Chondrocyte (in vitro differentiated cells): Measurements from ENCODE around the gene ADRA2C. TPM values are rescaled to one million over a fixed set of nuclear protein-coding genes. Genes with fewer than 3 reads are reported as not detected.

ENCODE experiments used
- DNase-seq: peaks from one replicate; pipeline ENCODE4 v3.0.0; 2021; ENCODE audit warnings: mixed read lengths, low spot score
- H3K27ac Mint-ChIP-seq: one replicate; pipeline ENCODE4 v1.8.0; 2021; ENCODE audit warnings: mild to moderate bottlenecking, moderate library complexity, mixed read lengths; ENCODE audit not compliant: unreplicated experiment
- H3K27me3 Mint-ChIP-seq: 2 replicates; pipeline ENCODE4 v1.8.0; 2021; ENCODE audit warnings: low read depth, mixed read lengths
- H3K36me3 Mint-ChIP-seq: 2 replicates; pipeline ENCODE4 v1.8.0; 2021; ENCODE audit warnings: low read depth, mixed read lengths
- H3K4me1 Mint-ChIP-seq: 2 replicates; pipeline ENCODE4 v1.8.0; 2021; ENCODE audit warnings: low read depth, mild to moderate bottlenecking, mixed read lengths
- H3K4me3 Mint-ChIP-seq: one replicate; pipeline ENCODE4 v1.8.0; 2021; ENCODE audit warnings: mild to moderate bottlenecking, moderate library complexity, mixed read lengths; ENCODE audit not compliant: unreplicated experiment
- H3K9me3 Mint-ChIP-seq: 2 replicates; pipeline ENCODE4 v1.8.0; 2021; ENCODE audit warnings: low read depth, mixed read lengths
- total RNA-seq: library from RNA; stranded (reverse); gene quantifications from 3 replicates; pipeline ENCODE4 v1.2.1, GENCODE V29; 2021
- TF ChIP-seq, protein P1 (sequence below): fragments of 200-600 bp; sonication (generic); IDR thresholded peaks from 2 replicates; pipeline ENCODE4 v1.5.0; 2021; ENCODE audit warnings: antibody characterized with exemption, mild to moderate bottlenecking, moderate library complexity

Gene ADRA2C
- total RNA-seq, 1 donor from 2014 or later = 1.6 TPM

DNA sequence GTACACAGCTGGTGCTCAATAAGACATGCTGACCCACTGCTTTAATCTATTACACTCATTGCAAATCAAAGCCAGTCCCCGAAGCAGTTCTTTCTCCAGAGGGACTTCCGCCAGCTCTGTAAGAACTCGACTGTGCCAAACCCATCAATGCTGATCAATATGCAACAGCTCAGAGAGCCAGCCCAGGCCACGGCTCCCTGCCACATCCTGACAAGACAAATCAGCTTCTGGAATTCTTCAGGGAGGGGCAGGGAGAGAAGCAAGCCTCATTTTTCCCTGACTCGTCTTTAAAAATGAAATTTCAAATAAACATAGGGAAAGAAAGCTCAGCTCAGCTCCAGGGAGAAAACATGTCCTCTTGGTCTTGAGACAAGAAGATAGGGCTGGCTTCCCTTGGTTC, 5.3 kb upstream of the ADRA2C start:
- Mint-ChIP-seq H3K27ac (no peak overlapping the region), H3K36me3 (no peaks in the 10 kb centered on the region), H3K4me1 (no peaks in the 10 kb centered on the region), H3K9me3 (no peaks in the 10 kb centered on the region), H3K27me3 (peaks cover 13% of the 10 kb centered on the region), H3K4me3 (no peak overlapping the region)
- TF ChIP-seq, protein P1, sequence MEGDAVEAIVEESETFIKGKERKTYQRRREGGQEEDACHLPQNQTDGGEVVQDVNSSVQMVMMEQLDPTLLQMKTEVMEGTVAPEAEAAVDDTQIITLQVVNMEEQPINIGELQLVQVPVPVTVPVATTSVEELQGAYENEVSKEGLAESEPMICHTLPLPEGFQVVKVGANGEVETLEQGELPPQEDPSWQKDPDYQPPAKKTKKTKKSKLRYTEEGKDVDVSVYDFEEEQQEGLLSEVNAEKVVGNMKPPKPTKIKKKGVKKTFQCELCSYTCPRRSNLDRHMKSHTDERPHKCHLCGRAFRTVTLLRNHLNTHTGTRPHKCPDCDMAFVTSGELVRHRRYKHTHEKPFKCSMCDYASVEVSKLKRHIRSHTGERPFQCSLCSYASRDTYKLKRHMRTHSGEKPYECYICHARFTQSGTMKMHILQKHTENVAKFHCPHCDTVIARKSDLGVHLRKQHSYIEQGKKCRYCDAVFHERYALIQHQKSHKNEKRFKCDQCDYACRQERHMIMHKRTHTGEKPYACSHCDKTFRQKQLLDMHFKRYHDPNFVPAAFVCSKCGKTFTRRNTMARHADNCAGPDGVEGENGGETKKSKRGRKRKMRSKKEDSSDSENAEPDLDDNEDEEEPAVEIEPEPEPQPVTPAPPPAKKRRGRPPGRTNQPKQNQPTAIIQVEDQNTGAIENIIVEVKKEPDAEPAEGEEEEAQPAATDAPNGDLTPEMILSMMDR = no peak
- no peak for DNase-seq

DNA sequence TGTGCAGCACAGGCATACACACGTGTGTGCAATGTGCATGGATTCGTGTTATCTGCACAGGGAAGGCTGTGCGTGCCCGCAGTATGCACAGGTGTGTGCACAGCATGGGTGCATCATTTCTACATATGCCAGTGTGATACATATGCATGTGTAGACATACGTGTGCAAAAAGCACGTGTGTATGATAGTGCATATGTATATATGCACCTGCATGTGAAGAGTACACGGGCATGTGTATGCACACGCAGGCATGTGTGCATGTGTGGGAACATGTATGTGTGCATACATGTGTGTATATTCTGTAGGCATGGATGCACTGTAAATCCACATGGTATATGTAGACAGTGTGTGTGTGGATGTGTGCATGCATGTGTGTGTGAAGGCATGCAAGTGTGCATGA, 3.9 kb upstream of the ADRA2C start:
- Mint-ChIP-seq H3K27me3 (peaks cover 18% of the 10 kb centered on the region), H3K4me3 (no peak overlapping the region)
- TF ChIP-seq, protein P1 = no peak

DNA sequence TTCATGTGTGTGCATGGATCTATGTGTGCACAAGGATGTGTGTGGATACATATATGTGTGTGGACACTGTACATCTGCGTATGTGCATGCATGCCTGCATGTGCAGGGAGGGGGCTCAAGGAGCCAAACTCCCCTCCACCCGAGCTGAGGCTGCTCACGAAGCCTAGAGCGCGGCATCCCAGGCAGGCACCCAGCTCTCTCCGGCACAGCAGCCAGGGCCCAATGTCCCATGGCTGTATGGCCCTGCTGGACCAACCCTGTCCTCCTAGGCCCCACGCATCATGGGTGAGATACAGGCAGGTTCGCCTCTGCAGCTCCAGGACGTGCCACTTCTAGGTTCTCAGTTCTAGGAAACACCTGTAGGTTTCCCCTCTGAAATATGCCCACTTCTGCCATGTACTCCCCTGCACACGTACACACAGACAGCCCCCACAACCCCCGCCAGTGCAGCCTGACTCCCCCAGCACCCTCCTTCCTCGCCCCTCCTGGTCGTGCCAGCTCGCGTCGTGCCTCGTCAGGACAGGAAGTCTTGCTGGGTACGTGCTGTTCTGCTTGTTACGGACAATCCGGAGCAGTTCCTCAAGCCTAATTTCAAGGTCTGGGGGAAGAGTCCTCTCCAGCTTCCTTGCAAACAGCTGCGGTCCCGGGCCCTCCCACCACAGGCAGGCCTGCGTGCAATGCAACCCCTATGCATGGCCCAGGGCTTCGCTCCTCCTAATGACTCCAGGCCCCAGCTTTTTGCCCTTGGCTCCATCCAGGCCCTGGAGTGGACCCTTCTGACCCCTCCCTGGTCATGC, 3.2 kb upstream of the ADRA2C start:
- no peak overlapping the region for H3K4me3 Mint-ChIP-seq
- H3K9me3 Mint-ChIP-seq = no peaks in the 10 kb centered on the region
- TF ChIP-seq, protein P1 = no peak

More for the DNA sequence above, 3.9 kb upstream of the ADRA2C start:
- Mint-ChIP-seq H3K4me1 (peaks cover 5% of the 10 kb centered on the region), H3K9me3 (no peaks in the 10 kb centered on the region), H3K36me3 (no peaks in the 10 kb centered on the region), H3K27ac (no peak overlapping the region)
- no peak for DNase-seq

DNA sequence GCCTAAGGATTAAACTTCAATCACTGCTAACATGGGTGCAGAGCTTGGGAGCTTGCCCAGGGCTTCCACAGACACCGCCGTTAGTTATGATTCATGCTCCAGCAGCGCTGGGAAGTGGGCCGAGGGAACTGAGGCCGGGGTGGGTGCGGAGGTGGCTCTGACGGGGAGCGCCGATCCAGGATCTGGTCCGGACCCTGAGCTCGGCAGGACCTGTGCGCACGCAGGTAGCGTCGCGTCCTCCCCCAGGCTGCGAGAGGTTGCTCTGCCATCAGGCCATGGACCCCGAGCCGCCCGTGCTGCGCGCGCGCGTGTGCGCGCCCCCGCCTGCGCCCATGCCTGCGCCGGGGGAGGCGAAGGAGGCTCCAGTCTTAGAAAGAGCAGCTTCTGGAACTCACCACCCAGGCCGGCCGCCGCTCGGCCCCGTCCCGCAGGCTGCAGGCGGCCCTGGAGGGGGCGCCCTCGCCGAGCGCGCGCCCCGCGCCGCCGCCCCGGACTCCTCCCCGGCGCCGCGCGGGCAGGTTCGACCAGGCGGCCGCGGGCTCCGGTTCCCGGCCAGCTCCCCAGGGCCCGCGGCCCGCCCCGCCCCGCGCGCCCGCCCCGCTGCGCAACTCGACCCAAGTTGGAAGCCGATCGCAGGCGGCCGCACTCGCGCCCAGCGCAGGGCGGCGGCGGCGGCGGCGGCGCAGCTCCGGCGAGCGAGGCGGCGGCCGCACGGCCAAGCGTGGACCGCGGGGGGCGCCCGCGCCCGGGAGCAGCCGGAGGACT, 732 bp upstream of the ADRA2C start:
- Mint-ChIP-seq H3K36me3 (peaks cover 1% of the 10 kb centered on the region), H3K27me3 (peaks cover 30% of the 10 kb centered on the region), H3K27ac (no peak overlapping the region), H3K9me3 (no peaks in the 10 kb centered on the region), H3K4me3 (peak overlapping the region; percentile 35), H3K4me1 (peaks cover 8% of the 10 kb centered on the region)
- DNase-seq = no peak
- TF ChIP-seq, protein P1 = peak; percentile 67

More for the DNA sequence above, 3.2 kb upstream of the ADRA2C start:
- Mint-ChIP-seq H3K36me3 (peaks cover 1% of the 10 kb centered on the region), H3K27me3 (peaks cover 21% of the 10 kb centered on the region), H3K4me1 (peaks cover 8% of the 10 kb centered on the region), H3K27ac (no peak overlapping the region)
- no peak for DNase-seq

DNA sequence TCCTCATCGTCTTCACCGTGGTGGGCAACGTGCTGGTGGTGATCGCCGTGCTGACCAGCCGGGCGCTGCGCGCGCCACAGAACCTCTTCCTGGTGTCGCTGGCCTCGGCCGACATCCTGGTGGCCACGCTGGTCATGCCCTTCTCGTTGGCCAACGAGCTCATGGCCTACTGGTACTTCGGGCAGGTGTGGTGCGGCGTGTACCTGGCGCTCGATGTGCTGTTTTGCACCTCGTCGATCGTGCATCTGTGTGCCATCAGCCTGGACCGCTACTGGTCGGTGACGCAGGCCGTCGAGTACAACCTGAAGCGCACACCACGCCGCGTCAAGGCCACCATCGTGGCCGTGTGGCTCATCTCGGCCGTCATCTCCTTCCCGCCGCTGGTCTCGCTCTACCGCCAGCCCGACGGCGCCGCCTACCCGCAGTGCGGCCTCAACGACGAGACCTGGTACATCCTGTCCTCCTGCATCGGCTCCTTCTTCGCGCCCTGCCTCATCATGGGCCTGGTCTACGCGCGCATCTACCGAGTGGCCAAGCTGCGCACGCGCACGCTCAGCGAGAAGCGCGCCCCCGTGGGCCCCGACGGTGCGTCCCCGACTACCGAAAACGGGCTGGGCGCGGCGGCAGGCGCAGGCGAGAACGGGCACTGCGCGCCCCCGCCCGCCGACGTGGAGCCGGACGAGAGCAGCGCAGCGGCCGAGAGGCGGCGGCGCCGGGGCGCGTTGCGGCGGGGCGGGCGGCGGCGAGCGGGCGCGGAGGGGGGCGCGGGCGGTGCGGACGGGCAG, 792 bp downstream of the ADRA2C start:
- DNase-seq = no peak
- TF ChIP-seq, protein P1 = peak; percentile 13
- peaks cover 1% of the 10 kb centered on the region for H3K36me3 Mint-ChIP-seq
- H3K9me3 Mint-ChIP-seq = no peaks in the 10 kb centered on the region
- H3K27me3 Mint-ChIP-seq = peaks cover 43% of the 10 kb centered on the region
- H3K4me1 Mint-ChIP-seq = peaks cover 8% of the 10 kb centered on the region
- no peak overlapping the region for H3K27ac Mint-ChIP-seq
- peak overlapping the region; percentile 70 for H3K4me3 Mint-ChIP-seq
